GM23338 (cell line): ENCODE data around the gene KRTAP12-2. TPM values are rescaled to one million over a fixed set of nuclear protein-coding genes. Genes with fewer than 3 reads are reported as not detected.

Source experiments
- ATAC-seq: fragments of 200-7000 bp; cut with Tn5 transposase; 3 replicates; pipeline ENCODE4 v1.9.1; 2020
- DNase-seq: peaks from one replicate; pipeline ENCODE4 v3.0.0-alpha.2; 2015; ENCODE audit warnings: low spot score
- H2AFZ ChIP-seq: fragments of 200-600 bp; sonication (generic); 2 replicates; pipeline ENCODE4 v1.8.0; 2016; ENCODE audit warnings: antibody characterized with exemption, mild to moderate bottlenecking, moderate library complexity
- H3F3A ChIP-seq: fragments of 200-600 bp; sonication (generic); replicated peaks from 2 replicates; pipeline ENCODE4 v1.8.0; 2017; ENCODE audit warnings: antibody characterized with exemption, mixed run types, low read depth
- H3K27ac ChIP-seq: fragments of 200-600 bp; sonication (generic); 2 replicates; pipeline ENCODE4 v1.6.1; 2016; ENCODE audit warnings: low read depth
- H3K27me3 ChIP-seq: fragments of 200-600 bp; sonication (generic); 2 replicates; pipeline ENCODE4 v1.8.0; 2016; ENCODE audit warnings: mild to moderate bottlenecking, mixed run types, moderate library complexity; ENCODE audit not compliant: insufficient read depth
- H3K36me3 ChIP-seq: fragments of 200-600 bp; sonication (generic); 2 replicates; pipeline ENCODE4 v1.8.0; 2016; ENCODE audit warnings: mild to moderate bottlenecking; ENCODE audit not compliant: insufficient read depth
- H3K4me1 ChIP-seq: fragments of 200-600 bp; sonication (generic); 2 replicates; pipeline ENCODE4 v1.8.0; 2016; ENCODE audit warnings: mild to moderate bottlenecking, moderate library complexity; ENCODE audit not compliant: insufficient read depth
- H3K4me2 ChIP-seq: fragments of 200-600 bp; sonication (generic); 2 replicates; pipeline ENCODE4 v1.7.1; 2017; ENCODE audit warnings: mixed run types
- H3K4me3 ChIP-seq: fragments of 200-600 bp; sonication (generic); 2 replicates; pipeline ENCODE4 v1.6.1; 2016; ENCODE audit warnings: mixed run types
- H3K79me2 ChIP-seq: fragments of 200-600 bp; sonication (generic); replicated peaks from 2 replicates; pipeline ENCODE4 v1.8.0; 2017; ENCODE audit warnings: mild to moderate bottlenecking; ENCODE audit not compliant: insufficient read depth
- H3K9me2 ChIP-seq: fragments of 200-600 bp; sonication (generic); 2 replicates; pipeline ENCODE4 v1.8.0; 2017; ENCODE audit not compliant: insufficient read depth
- H4K20me1 ChIP-seq: fragments of 200-600 bp; sonication (generic); replicated peaks from 2 replicates; pipeline ENCODE4 v1.8.0; 2017; ENCODE audit warnings: mild to moderate bottlenecking; ENCODE audit not compliant: insufficient read depth
- H3K27ac Mint-ChIP-seq: 2 replicates; pipeline ENCODE4 v1.8.0; 2020; ENCODE audit warnings: inconsistent platforms, mild to moderate bottlenecking, moderate library complexity, mixed read lengths
- H3K27me3 Mint-ChIP-seq: 3 replicates; pipeline ENCODE4 v1.8.0; 2022; ENCODE audit warnings: low read depth, mild to moderate bottlenecking, moderate library complexity, mixed read lengths, inconsistent platforms; ENCODE audit not compliant: insufficient read depth, poor library complexity
- H3K36me3 Mint-ChIP-seq: 3 replicates; pipeline ENCODE4 v1.8.0; 2021; ENCODE audit warnings: low read depth, mild to moderate bottlenecking, inconsistent platforms, moderate library complexity, mixed read lengths
- H3K4me1 Mint-ChIP-seq: 3 replicates; pipeline ENCODE4 v1.8.0; 2020; ENCODE audit warnings: mild to moderate bottlenecking, inconsistent platforms, mixed read lengths
- H3K4me3 Mint-ChIP-seq: 3 replicates; pipeline ENCODE4 v1.8.0; 2021; ENCODE audit warnings: moderate library complexity, mild to moderate bottlenecking, inconsistent platforms, mixed read lengths
- H3K9me3 Mint-ChIP-seq: 3 replicates; pipeline ENCODE4 v1.8.0; 2020; ENCODE audit warnings: moderate library complexity, mild to moderate bottlenecking, inconsistent platforms, mixed read lengths
- CREB1 ChIP-seq: fragments of 250-450 bp; sonication (Bioruptor Pico); IDR thresholded peaks from 2 replicates; pipeline ENCODE4 v1.5.0; 2020; ENCODE audit warnings: low read depth, mild to moderate bottlenecking, moderate library complexity
- CTCF ChIP-seq, 2 experiments: fragments of 200-600 bp in 1 of 2; sonication (generic) in 1 of 2; conservative IDR thresholded peaks; 2 replicates each; pipeline versions ENCODE4 v1.5.1 to v1.6.1; 2016 to 2017; ENCODE audit warnings: antibody characterized with exemption in 2 of 2, low read depth in 2 of 2, mild to moderate bottlenecking in 2 of 2, moderate library complexity in 1 of 2
- ETS1 ChIP-seq: IDR thresholded peaks from 2 replicates; pipeline ENCODE4 v1.6.1; 2016; ENCODE audit warnings: antibody characterized with exemption
- EZH2 ChIP-seq: fragments of 200-600 bp; sonication (generic); IDR thresholded peaks from one replicate; pipeline ENCODE4 v1.8.0; 2017; ENCODE audit warnings: antibody characterized with exemption, mild to moderate bottlenecking, low read depth; ENCODE audit not compliant: unreplicated experiment
- EZH2phosphoT487 ChIP-seq: fragments of 200-600 bp; sonication (generic); IDR thresholded peaks from one replicate; pipeline ENCODE4 v1.8.1; 2018; ENCODE audit warnings: antibody characterized with exemption; ENCODE audit not compliant: unreplicated experiment
- JUNB ChIP-seq: IDR thresholded peaks from one replicate; pipeline ENCODE4 v1.6.1; 2016; ENCODE audit warnings: antibody characterized with exemption; ENCODE audit not compliant: unreplicated experiment
- NANOG ChIP-seq: IDR thresholded peaks from 2 replicates; pipeline ENCODE4 v1.6.1; 2016; ENCODE audit warnings: antibody characterized with exemption, borderline replicate concordance
- POLR2AphosphoS5 ChIP-seq: IDR thresholded peaks from 2 replicates; pipeline ENCODE4 v1.6.1; 2016; ENCODE audit warnings: antibody characterized with exemption, low read depth
- REST ChIP-seq: IDR thresholded peaks from one replicate; pipeline ENCODE4 v1.6.1; 2018; ENCODE audit warnings: antibody characterized with exemption; ENCODE audit not compliant: unreplicated experiment
- STAT1 ChIP-seq: IDR thresholded peaks from one replicate; pipeline ENCODE4 v1.6.1; 2016; ENCODE audit warnings: antibody characterized with exemption; ENCODE audit not compliant: unreplicated experiment
- ZNF114 ChIP-seq: fragments of 250-450 bp; sonication (Bioruptor Pico); IDR thresholded peaks from 2 replicates; pipeline ENCODE4 v1.5.0; 2020; ENCODE audit warnings: mild to moderate bottlenecking, moderate library complexity
- ZNF331 ChIP-seq: fragments of 250-450 bp; sonication (Bioruptor Pico); IDR thresholded peaks from 2 replicates; pipeline ENCODE4 v1.5.0; 2020; ENCODE audit warnings: low read depth, mild to moderate bottlenecking, moderate library complexity
- ZNF462 ChIP-seq: fragments of 250-450 bp; sonication (Bioruptor Pico); IDR thresholded peaks from 2 replicates; pipeline ENCODE4 v1.5.0; 2020; ENCODE audit warnings: mild to moderate bottlenecking, moderate library complexity
- polyA plus RNA-seq: library from polyadenylated mRNA; unstranded; fragments of >200 nt; fragmentation: Nextera tagmentation; extraction: Ambion mirVana; gene quantifications from 2 replicates; pipeline ENCODE4 v1.2.1, GENCODE V29; 2016
- total RNA-seq: library from RNA; depleted of rRNA; stranded (reverse); fragments of >200 nt; shearing (Covaris generic); gene quantifications from 2 replicates; pipeline ENCODE4 v1.2.3, GENCODE V29; 2014

Gene KRTAP12-2
- total and polyA plus RNA-seq, 2 experiments from 2014 or later, result not detected

- H3K4me3 Mint-ChIP-seq, result no peak overlapping the region
- peaks cover 17% of the 10 kb centered on the region; the same call in 1 of the 3 replicates for H3K36me3 Mint-ChIP-seq
- Histone ChIP-seq H3K4me1 (peaks cover 8% of the 10 kb centered on the region), H3K27ac (no peak overlapping the region), H3K4me3 (no peak overlapping the region), H4K20me1 (no peaks in the 10 kb centered on the region), H2AFZ (no peak overlapping the region), H3F3A (0 out of 2 replicates have a peak, but pooled peaks cover 4% of the 10 kb centered on the region), H3K4me2 (no peak overlapping the region), H3K36me3 (no peaks in the 10 kb centered on the region; the same call in 1 of the 2 replicates), H3K27me3 (no peaks in the 10 kb centered on the region), H3K9me2 (no peaks in the 10 kb centered on the region), H3K79me2 (no peaks in the 10 kb centered on the region)
- H3K27ac Mint-ChIP-seq, result no peak overlapping the region
- peaks cover 17% of the 10 kb centered on the region; the same call in 2 of the 3 replicates for H3K9me3 Mint-ChIP-seq
- H3K4me1 Mint-ChIP-seq, result peaks cover 30% of the 10 kb centered on the region
- no peak for ATAC-seq
- no peak for TF ChIP-seq REST
- TF ChIP-seq EZH2phosphoT487, result no peak
- TF ChIP-seq STAT1, result no peak
- no peak for TF ChIP-seq CREB1 (CRISPR knock-in tag)
- no peak for TF ChIP-seq NANOG
- no peak for TF ChIP-seq JUNB
- no peak for TF ChIP-seq ETS1
- no peak for TF ChIP-seq CTCF (conservative IDR thresholded peaks at IDR 0.05; ENCODE audit: low read depth in 2 of 2)
- TF ChIP-seq EZH2, result no peak
- TF ChIP-seq ZNF331 (CRISPR knock-in tag), result no peak
- no peak for TF ChIP-seq POLR2AphosphoS5
- no peak for TF ChIP-seq ZNF462 (CRISPR knock-in tag)
- no peak for TF ChIP-seq ZNF114
- H3K27me3 Mint-ChIP-seq, result peaks cover 15% of the 10 kb centered on the region
- DNase-seq, result no peak
Observed at GRCh38 chr21:44691686-44692085, 25.0 kb upstream of the KRTAP12-2 start.
